Esophagus squamous epithelium (tissue), 5 donors: Measurements from ENCODE around the gene DLGAP4. TPM values are rescaled to one million over a fixed set of nuclear protein-coding genes. Genes with fewer than 3 reads are reported as not detected.

Experiments
- DNase-seq: peaks from one replicate; lab custom pipeline; 2025; lab: John Stamatoyannopoulos, UW
- H3K27ac ChIP-seq, 4 donors: fragments of 200-600 bp; sonication (generic); one replicate each; pipeline ENCODE4 v1.5.1; 2016 to 2019; ENCODE audit warnings: mild to moderate bottlenecking in 1 of 4
- H3K27me3 ChIP-seq, 4 donors: fragments of 200-600 bp; sonication (generic); 1 replicate in 3 of 4; 2 replicates in 1 of 4; pipeline versions ENCODE4 v1.5.1 to v1.6.0; 2017 to 2021; ENCODE audit warnings: antibody characterized with exemption in 1 of 4
- H3K36me3 ChIP-seq, 3 donors: fragments of 200-600 bp; sonication (generic); one replicate each; pipeline ENCODE4 v1.5.1; 2016 to 2019
- H3K4me1 ChIP-seq, 3 donors: fragments of 200-600 bp; sonication (generic); one replicate each; pipeline ENCODE4 v1.5.1; 2017 to 2019
- H3K4me3 ChIP-seq, 4 donors: fragments of 200-600 bp; sonication (generic); 1 replicate in 3 of 4; 2 replicates in 1 of 4; pipeline ENCODE4 v1.5.1; 2016 to 2019; ENCODE audit warnings: mild to moderate bottlenecking in 2 of 4, moderate library complexity in 1 of 4
- H3K9me3 ChIP-seq, 3 donors: fragments of 200-600 bp; sonication (generic); one replicate each; pipeline ENCODE4 v1.5.1; 2016 to 2019
- CTCF ChIP-seq, 6 experiments: fragments of 450-650 bp in 4 of 6; fragments of 200-600 bp in 2 of 6; sonication (generic) in 2 of 6; IDR thresholded peaks; one replicate each; pipeline ENCODE4 v1.5.1; 2016 to 2019; ENCODE audit warnings: antibody characterized with exemption in 6 of 6, mild to moderate bottlenecking in 4 of 6, moderate library complexity in 4 of 6
- POLR2A ChIP-seq, 4 donors: fragments of 450-650 bp; IDR thresholded peaks; one replicate each; pipeline ENCODE4 v1.6.1; 2017; ENCODE audit warnings: antibody characterized with exemption in 4 of 4, mild to moderate bottlenecking in 4 of 4, moderate library complexity in 3 of 4
- WGBS, 2 donors: methylation state at CpG; one replicate each; pipeline ENCODE4 v1.1.5; 2018; 5-methylcytosine and 5-hydroxymethylcytosine counted together
- intact Hi-C: fragments of 100-400 bp; cut with DNase I; formaldehyde crosslinking; loops from one replicate; pipeline ENCODE4 v1.15.0; 2022
- total RNA-seq, 4 donors: library from RNA; depleted of rRNA; stranded (reverse); fragments of >200 nt; gene quantifications; one replicate each; pipeline ENCODE4 v1.1.0, GENCODE V29; 2016
- donor health status: DM: yes; HTN: yes; CAD: no.

Gene DLGAP4
- total RNA-seq, 4 donors from 2014 or later = 9.4 to 40.4 (median 16.4) TPM

GRCh38 chr20:36346256-36346655 is 40.1 kb downstream of the DLGAP4 start:
- no peak overlapping the region for H3K4me3 ChIP-seq
- intact Hi-C loops = no loop called here
- peaks cover 0 to 7% (median 0%) of the 10 kb centered on the region in 4 donors for H3K27me3 ChIP-seq
- 84 to 100% methylated on average over 1 to 3 of the region's 3 CpGs for WGBS, 2 donors
- no peak overlapping the region for H3K27ac ChIP-seq
- H3K36me3 ChIP-seq = no peaks in the 10 kb centered on the region
- no peak for TF ChIP-seq POLR2A (IDR thresholded peaks at IDR 0.05)
- TF ChIP-seq CTCF (IDR thresholded peaks at IDR 0.05) = no peak
- no peaks in the 10 kb centered on the region for H3K4me1 ChIP-seq
- H3K9me3 ChIP-seq = no peaks in the 10 kb centered on the region
- no peak for DNase-seq

GRCh38 chr20:36349384-36350170 is 43.4 kb downstream of the DLGAP4 start:
- no peaks in the 10 kb centered on the region for H3K36me3 ChIP-seq
- intact Hi-C loops = no loop called here
- no peak overlapping the region for H3K4me3 ChIP-seq
- H3K4me1 ChIP-seq = no peaks in the 10 kb centered on the region
- DNase-seq = no peak
- no peaks in the 10 kb centered on the region for H3K9me3 ChIP-seq
- 52 to 79% methylated on average over 13 to 16 of the region's 16 CpGs for WGBS, 2 donors
- peaks cover 0 to 9% (median 0%) of the 10 kb centered on the region in 4 donors for H3K27me3 ChIP-seq
- TF ChIP-seq CTCF (IDR thresholded peaks at IDR 0.05) = no peak
- no peak for TF ChIP-seq POLR2A (IDR thresholded peaks at IDR 0.05)
- no peak overlapping the region for H3K27ac ChIP-seq

GRCh38 chr20:36350439-36350838 is 44.3 kb downstream of the DLGAP4 start:
- intact Hi-C loops = no loop called here
- TF ChIP-seq POLR2A (IDR thresholded peaks at IDR 0.05) (no peak), CTCF (IDR thresholded peaks at IDR 0.05) (no peak)
- no peaks in the 10 kb centered on the region for H3K36me3 ChIP-seq
- H3K4me3 ChIP-seq = no peak overlapping the region
- no peaks in the 10 kb centered on the region for H3K9me3 ChIP-seq
- no peaks in the 10 kb centered on the region for H3K4me1 ChIP-seq
- H3K27ac ChIP-seq = no peak overlapping the region
- DNase-seq = no peak
- H3K27me3 ChIP-seq = peaks cover 0 to 11% (median 0%) of the 10 kb centered on the region in 4 donors
- 100% methylated on average over 1 of the region's 1 CpG; no CpG with 5 or more reads in 1 of the 2 donors for WGBS, 2 donors

- WGBS, 2 donors = 75 to 94% methylated on average over 6 of the region's 6 CpGs
- intact Hi-C loops = no loop called here
- no peaks in the 10 kb centered on the region for H3K36me3 ChIP-seq
- TF ChIP-seq POLR2A (IDR thresholded peaks at IDR 0.05) = no peak
- H3K9me3 ChIP-seq = no peaks in the 10 kb centered on the region
- peaks cover 0 to 20% (median 0%) of the 10 kb centered on the region in 4 donors for H3K27me3 ChIP-seq
- H3K4me1 ChIP-seq = no peaks in the 10 kb centered on the region
- H3K4me3 ChIP-seq = no peak overlapping the region
- no peak overlapping the region for H3K27ac ChIP-seq
- no peak for DNase-seq
Observed at GRCh38 chr20:36351937-36352336, 45.8 kb downstream of the DLGAP4 start.

GRCh38 chr20:36352843-36353553 is 46.9 kb downstream of the DLGAP4 start:
- no peak overlapping the region for H3K4me3 ChIP-seq
- 63 to 67% methylated on average over 5 to 11 of the region's 11 CpGs for WGBS, 2 donors
- H3K36me3 ChIP-seq = no peaks in the 10 kb centered on the region
- DNase-seq = no peak
- no peak overlapping the region for H3K27ac ChIP-seq
- peaks cover 0 to 26% (median 0%) of the 10 kb centered on the region in 4 donors for H3K27me3 ChIP-seq
- TF ChIP-seq POLR2A (IDR thresholded peaks at IDR 0.05) = no peak
- no peak for TF ChIP-seq CTCF (IDR thresholded peaks at IDR 0.05)
- no peaks in the 10 kb centered on the region for H3K4me1 ChIP-seq
- intact Hi-C loops = no loop called here
- no peaks in the 10 kb centered on the region for H3K9me3 ChIP-seq
